ENCODE results near the gene HBQ1.
A peak's percentile ranks its signal among the peaks of the same experiment; 100 is the strongest.
"Not testable (repeated sequence)": the region's sequence is repeated elsewhere in the genome, so short reads cannot be mapped to it uniquely, and the experiment has no call there.

The HBQ1 gene

DNA sequence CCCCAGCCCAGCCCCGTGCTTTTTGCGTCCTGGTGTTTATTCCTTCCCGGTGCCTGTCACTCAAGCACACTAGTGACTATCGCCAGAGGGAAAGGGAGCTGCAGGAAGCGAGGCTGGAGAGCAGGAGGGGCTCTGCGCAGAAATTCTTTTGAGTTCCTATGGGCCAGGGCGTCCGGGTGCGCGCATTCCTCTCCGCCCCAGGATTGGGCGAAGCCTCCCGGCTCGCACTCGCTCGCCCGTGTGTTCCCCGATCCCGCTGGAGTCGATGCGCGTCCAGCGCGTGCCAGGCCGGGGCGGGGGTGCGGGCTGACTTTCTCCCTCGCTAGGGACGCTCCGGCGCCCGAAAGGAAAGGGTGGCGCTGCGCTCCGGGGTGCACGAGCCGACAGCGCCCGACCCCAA lies 4.3 kb upstream of the HBQ1 start:
- not testable (repeated sequence) for FAIRE-seq; DNase-seq (ENCODE audit: low spot score)

DNA sequence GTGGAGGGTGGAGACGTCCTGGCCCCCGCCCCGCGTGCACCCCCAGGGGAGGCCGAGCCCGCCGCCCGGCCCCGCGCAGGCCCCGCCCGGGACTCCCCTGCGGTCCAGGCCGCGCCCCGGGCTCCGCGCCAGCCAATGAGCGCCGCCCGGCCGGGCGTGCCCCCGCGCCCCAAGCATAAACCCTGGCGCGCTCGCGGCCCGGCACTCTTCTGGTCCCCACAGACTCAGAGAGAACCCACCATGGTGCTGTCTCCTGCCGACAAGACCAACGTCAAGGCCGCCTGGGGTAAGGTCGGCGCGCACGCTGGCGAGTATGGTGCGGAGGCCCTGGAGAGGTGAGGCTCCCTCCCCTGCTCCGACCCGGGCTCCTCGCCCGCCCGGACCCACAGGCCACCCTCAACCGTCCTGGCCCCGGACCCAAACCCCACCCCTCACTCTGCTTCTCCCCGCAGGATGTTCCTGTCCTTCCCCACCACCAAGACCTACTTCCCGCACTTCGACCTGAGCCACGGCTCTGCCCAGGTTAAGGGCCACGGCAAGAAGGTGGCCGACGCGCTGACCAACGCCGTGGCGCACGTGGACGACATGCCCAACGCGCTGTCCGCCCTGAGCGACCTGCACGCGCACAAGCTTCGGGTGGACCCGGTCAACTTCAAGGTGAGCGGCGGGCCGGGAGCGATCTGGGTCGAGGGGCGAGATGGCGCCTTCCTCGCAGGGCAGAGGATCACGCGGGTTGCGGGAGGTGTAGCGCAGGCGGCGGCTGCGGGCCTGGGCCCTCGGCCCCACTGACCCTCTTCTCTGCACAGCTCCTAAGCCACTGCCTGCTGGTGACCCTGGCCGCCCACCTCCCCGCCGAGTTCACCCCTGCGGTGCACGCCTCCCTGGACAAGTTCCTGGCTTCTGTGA lies 3.5 kb upstream of the HBQ1 start, which contains the start of gene HBA1:
Gene HBA1 (plus strand): TSS at position 204 of the 906 bp plus-strand sequence. CDS start 37 bp downstream, at position 241.
- DNase-seq (ENCODE audit: low spot score) = not testable (repeated sequence)

GRCh38 chr16:177394-177822 lies 2.9 kb upstream of the HBQ1 start:
- no peak for FAIRE-seq
- no peak for DNase-seq (ENCODE audit: low spot score)

More for the DNA sequence above, 3.5 kb upstream of the HBQ1 start, which contains the start of gene HBA1:
- FAIRE-seq = not testable (repeated sequence)

DNA sequence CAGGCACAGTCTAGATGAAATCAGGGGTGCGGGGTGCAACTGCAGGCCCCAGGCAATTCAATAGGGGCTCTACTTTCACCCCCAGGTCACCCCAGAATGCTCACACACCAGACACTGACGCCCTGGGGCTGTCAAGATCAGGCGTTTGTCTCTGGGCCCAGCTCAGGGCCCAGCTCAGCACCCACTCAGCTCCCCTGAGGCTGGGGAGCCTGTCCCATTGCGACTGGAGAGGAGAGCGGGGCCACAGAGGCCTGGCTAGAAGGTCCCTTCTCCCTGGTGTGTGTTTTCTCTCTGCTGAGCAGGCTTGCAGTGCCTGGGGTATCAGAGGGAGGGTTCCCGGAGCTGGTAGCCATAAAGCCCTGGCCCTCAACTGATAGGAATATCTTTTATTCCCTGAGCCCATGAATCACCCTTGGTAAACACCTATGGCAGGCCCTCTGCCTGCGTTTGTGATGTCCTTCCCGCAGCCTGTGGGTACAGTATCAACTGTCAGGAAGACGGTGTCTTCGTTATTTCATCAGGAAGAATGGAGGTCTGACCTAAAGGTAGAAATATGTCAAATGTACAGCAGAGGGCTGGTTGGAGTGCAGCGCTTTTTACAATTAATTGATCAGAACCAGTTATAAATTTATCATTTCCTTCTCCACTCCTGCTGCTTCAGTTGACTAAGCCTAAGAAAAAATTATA lies 2.1 kb upstream of the HBQ1 start:
- FAIRE-seq = no peak

GRCh38 chr16:178668-179015 lies 1.6 kb upstream of the HBQ1 start:
- no peak for FAIRE-seq
- DNase-seq (ENCODE audit: low spot score) = no peak

More for the DNA sequence above, 2.1 kb upstream of the HBQ1 start:
- no peak for DNase-seq (ENCODE audit: low spot score)

DNA sequence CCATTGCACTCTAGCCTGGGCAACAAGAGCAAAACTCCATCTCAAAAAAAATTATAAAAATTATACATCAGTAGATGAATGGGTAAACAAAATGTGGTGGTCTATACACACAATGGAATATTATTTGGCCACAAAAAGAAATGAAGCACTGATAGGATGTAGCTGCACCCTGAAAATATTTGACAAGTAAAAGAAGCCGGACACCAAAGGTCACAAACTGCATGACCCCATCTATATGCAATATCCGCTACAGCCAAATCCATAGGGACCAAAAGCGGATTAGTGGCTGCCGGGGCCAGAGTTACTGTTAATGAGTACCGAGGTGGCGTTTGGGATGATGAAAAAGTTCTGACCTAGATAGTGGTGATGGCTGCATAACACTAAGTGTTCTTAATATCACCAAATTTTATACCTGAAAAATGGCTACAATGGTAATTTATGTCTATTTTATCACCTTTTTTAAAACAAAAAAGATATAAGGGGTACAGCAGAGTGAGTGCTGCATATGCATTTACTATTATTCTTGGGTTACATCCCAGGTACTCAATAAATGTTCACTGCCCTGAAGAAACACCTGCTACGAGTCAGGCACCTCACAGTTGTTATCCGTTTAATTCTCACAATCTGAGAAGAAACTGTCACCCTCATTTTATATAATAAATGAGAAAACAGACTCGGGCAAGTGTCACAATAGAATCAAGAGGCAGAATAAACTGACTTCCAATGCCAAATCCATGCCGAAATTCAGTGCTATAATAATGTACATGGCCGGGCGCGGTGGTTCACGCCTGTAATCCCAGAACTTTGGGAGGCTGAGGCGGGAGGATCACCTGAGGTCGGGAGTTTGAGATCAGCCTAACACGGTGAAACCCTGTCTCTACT lies 807 bp upstream of the HBQ1 start:
- DNase-seq (ENCODE audit: low spot score) (no peak), FAIRE-seq (no peak)

DNA sequence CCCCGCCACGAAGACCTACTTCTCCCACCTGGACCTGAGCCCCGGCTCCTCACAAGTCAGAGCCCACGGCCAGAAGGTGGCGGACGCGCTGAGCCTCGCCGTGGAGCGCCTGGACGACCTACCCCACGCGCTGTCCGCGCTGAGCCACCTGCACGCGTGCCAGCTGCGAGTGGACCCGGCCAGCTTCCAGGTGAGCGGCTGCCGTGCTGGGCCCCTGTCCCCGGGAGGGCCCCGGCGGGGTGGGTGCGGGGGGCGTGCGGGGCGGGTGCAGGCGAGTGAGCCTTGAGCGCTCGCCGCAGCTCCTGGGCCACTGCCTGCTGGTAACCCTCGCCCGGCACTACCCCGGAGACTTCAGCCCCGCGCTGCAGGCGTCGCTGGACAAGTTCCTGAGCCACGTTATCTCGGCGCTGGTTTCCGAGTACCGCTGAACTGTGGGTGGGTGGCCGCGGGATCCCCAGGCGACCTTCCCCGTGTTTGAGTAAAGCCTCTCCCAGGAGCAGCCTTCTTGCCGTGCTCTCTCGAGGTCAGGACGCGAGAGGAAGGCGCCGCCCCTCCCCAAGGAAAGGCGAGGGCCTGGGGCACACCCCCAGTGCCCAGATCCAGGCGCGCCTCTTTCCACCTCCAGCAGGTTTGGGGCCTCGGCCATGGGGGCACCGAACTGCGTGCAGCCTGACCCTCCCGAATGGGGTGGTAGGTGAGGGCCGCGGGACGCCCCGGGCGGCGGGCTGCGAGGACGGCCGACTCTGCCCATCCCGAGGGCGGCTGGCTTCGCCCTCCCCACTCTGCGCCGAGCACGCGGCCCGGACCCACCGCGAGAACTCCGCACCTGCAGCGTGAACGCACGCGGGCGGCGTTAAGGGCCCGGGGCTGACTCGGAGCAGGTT lies 664 bp downstream of the HBQ1 start:
- DNase-seq (ENCODE audit: low spot score) = no peak
- no peak for FAIRE-seq

GRCh38 chr16:181565-182021 lies 1.3 kb downstream of the HBQ1 start:
- no peak for FAIRE-seq
- DNase-seq (ENCODE audit: low spot score) = peak; percentile 18

DNA sequence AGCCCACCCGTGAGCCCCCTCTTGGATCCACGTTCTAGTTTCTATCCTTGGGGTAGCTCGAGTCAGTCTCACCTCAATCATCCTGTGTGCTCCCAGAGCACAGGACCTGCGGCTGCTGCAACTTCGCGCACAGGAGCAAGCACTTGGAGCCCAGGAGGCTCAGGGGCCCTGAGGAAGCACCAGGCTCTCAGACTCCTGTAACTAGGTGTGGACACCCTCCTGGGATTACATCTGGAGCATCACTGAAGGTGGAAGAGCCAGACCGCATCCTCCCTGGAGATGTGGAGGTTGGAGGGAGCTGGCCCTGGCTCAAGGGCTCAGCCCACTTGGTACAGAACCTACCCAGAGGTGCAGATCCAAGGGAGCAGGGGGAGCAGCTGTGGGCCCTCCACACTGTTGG lies 2.7 kb downstream of the HBQ1 start:
- no peak for FAIRE-seq
- no peak for DNase-seq (ENCODE audit: low spot score)

DNA sequence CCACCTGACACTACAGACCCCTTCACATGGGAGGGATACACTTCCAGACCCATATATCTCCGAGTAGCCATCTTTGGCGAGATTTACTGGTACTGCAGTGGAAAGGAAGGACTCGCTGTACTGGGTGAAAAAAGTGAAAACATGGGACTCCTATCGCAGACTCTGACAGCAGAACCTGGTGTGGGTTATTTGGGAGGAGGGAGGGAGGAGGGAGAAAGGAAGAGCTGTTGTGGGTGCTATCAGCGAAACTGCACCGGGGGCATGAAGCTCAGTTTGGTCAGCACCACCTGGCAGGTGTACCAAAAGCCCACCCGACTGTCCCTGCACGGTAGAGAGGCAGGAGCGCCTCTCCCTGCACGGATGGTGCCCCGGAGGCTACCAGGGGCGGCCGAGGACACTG lies 5.0 kb downstream of the HBQ1 start:
- FAIRE-seq (no peak), DNase-seq (ENCODE audit: low spot score) (no peak)

DNA sequence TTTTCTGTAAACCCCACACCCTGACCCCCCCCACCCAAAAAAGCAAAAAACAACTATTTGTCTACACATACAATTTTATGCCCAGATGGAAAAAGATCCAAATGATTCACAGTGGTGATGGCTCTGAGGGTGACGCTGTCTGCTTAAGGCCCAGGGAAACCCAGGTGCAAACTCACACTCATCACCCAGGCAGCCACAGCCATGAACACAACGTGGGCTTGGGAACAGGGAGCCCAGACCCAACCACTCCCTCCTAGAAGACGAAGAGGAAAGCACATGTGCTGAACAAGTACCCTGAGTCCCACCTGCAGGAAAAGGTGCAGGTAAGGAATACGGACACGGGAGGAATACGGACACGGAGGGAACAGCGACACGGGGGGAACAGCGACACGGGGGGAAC lies 5.4 kb downstream of the HBQ1 start:
- FAIRE-seq (no peak), DNase-seq (ENCODE audit: low spot score) (no peak)

GRCh38 chr16:187330-187729 lies 7.1 kb downstream of the HBQ1 start:
- FAIRE-seq = no peak
- no peak for DNase-seq (ENCODE audit: low spot score)

DNA sequence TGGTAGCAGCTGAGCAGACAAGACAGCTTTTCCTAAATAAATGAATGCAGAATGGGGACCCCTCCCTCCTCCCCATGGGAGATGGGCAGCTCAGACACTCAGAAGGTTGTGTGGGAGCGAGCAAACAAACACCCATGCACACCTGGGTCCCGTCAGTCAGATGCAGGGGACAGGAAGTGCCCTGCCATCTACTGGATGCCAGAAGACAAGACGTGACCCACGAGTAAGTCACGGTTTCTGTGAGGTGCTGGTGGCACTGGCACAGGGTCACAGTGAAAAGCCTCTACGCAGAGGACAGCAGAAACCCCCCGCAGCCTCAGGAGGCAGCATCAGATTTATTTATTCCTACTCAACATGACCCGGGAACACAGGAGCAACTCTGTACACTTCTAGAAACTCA lies 8.4 kb downstream of the HBQ1 start:
- DNase-seq (ENCODE audit: low spot score) (no peak), FAIRE-seq (no peak)

- no peak for DNase-seq (ENCODE audit: low spot score)
- no peak for FAIRE-seq
These were observed 9.4 kb downstream of the HBQ1 start for GRCh38 chr16:189604-190186.

DNA sequence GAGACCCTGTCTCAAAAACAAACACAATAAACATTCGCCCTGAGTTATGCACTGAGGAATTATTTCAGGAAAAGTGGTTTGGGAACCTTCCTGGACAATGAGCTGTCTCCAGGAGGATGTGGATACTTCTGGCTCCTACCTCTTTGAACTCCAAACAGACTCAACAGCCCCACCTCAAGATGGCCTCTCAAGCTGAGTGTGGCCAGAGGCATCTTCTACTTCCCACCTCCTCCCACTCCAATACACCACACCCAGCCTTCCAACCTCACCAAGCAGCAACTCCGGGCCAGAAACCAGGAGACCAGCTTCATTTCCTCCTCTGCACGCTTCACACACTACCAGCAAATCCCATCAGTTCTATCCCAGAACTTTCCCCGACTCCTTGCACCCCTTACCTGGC lies 11.6 kb downstream of the HBQ1 start:
- DNase-seq (ENCODE audit: low spot score) (no peak), FAIRE-seq (no peak)

DNA sequence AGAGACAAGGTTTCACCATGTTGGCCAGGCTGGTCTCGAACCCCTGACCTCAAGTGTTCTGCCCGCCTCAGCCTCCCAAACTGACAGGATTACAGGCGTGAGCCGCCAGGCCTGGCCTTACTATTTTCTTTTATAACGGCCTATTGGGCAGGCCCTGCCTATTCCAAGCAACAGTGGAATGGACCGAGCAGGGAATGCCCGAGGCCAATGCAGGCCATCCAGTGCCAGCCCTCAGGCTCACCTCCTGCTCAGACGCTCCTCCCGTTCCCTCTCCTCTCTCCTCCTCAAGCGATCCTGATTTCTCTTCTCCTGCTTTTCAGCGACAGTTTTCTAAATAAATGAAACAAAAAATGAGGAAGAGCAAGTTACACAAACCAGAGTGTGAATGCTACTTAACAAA lies 12.4 kb downstream of the HBQ1 start:
- DNase-seq (ENCODE audit: low spot score) (no peak), FAIRE-seq (no peak)

DNA sequence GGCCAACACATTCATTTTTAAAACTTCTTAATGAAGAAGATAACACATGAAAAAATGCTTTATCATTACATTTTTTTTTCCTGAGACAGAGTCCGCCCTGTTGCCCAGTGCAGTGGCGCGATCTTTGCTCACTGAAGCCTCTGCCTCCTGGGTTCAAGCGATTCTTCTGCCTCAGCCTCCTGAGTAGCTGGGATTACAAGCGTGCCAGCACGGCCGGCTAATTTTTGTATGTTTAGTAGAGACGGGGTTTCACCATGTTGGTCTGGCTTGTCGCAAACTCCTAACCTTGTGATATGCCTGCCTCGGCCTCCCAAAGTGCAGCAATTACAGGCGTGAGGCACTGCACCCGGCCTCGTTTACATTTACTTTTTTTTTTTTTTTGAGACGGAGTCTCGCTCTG lies 13.2 kb downstream of the HBQ1 start:
- no peak for DNase-seq (ENCODE audit: low spot score)
- FAIRE-seq = no peak

GRCh38 chr16:194516-194915 lies 14.3 kb downstream of the HBQ1 start:
- DNase-seq (ENCODE audit: low spot score) (no peak), FAIRE-seq (no peak)

DNA sequence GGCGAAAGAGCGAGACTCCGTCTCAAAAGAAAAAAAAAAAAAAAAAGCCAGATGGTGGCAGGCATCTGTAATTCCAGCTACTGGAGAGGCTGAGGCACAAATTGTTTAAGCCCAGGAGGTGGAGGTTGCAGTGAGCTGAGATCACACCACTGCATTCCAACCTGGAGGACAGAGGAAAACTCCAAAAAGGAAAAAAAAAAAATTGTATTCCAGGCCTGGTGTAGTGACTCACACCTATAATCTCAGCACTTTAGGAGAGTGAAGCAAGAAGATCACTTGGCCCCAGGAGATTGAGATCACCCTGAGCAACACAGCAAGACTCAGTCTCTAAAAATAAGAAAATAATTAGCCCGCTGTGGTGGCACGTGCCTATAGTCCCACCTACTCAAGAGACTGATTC lies 20.1 kb downstream of the HBQ1 start:
- FAIRE-seq (no peak), DNase-seq (ENCODE audit: low spot score) (peak; percentile 50)

DNA sequence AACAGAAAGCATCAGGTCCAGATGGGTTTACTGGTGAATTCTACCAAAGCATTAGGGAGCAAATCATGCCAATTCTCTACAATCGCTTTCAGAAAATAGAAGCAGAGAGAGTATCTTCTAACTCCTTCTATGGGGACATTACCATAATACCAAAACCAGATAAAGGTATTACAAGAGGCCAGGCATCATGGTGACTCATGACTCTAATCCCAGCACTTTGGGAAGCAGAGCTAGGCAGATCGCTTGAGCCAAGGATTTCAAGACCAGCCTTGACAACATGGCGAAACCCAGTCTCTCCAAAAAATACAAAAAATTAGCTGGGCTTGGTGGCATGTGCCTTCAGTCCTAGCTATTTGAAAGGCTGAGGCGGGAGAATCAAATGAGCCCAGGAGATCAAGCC lies 23.0 kb downstream of the HBQ1 start:
- no peak for DNase-seq (ENCODE audit: low spot score)
- FAIRE-seq = no peak

Data from RCC 7860 (cell line).